Neural cell (in vitro differentiated cells): ENCODE results near the gene TSG101.

Experiments used
- EZH2 ChIP-seq: fragments of 200-600, 300-800 bp; shearing (Covaris generic), sonication (generic); IDR thresholded peaks from 2 replicates; pipeline ENCODE4 v1.6.1; 2014; ENCODE audit warnings: antibody characterized with exemption, low read length, borderline replicate concordance, mild to moderate bottlenecking; ENCODE audit not compliant: insufficient read depth, poor library complexity, severe bottlenecking
- MXI1 ChIP-seq: fragments of 450-650 bp; conservative IDR thresholded peaks from 2 replicates; pipeline ENCODE4 v1.6.1; 2014; ENCODE audit warnings: antibody characterized with exemption, mild to moderate bottlenecking; ENCODE audit not compliant: poor library complexity, severe bottlenecking
- POLR2AphosphoS5 ChIP-seq: IDR thresholded peaks from 2 replicates; pipeline ENCODE4 v1.6.1; 2012
- RAD21 ChIP-seq: fragments of 450-650 bp; conservative IDR thresholded peaks from 2 replicates; pipeline ENCODE4 v1.6.1; 2014; ENCODE audit warnings: antibody characterized with exemption, mild to moderate bottlenecking, moderate library complexity
- SMC3 ChIP-seq: fragments of 450-650 bp; conservative IDR thresholded peaks from 2 replicates; pipeline ENCODE4 v1.6.1; 2014; ENCODE audit warnings: antibody characterized with exemption, mild to moderate bottlenecking, moderate library complexity; ENCODE audit not compliant: poor library complexity
- TAF1 ChIP-seq: IDR thresholded peaks from 2 replicates; pipeline ENCODE4 v1.6.1; 2012; ENCODE audit warnings: low read depth
- TF ChIP-seq, protein P1 (sequence below): fragments of 450-650 bp; IDR thresholded peaks from 2 replicates; pipeline ENCODE4 v1.5.1; 2014; ENCODE audit warnings: antibody characterized with exemption, mild to moderate bottlenecking, moderate library complexity; ENCODE audit not compliant: poor library complexity, severe bottlenecking
- TF ChIP-seq, protein P2 (sequence below): IDR thresholded peaks from 2 replicates; pipeline ENCODE4 v1.6.1; 2012; ENCODE audit warnings: borderline replicate concordance

GRCh38 chr11:18501629-18502028 is 25.1 kb downstream of the TSG101 start:
- TF ChIP-seq, protein P1, sequence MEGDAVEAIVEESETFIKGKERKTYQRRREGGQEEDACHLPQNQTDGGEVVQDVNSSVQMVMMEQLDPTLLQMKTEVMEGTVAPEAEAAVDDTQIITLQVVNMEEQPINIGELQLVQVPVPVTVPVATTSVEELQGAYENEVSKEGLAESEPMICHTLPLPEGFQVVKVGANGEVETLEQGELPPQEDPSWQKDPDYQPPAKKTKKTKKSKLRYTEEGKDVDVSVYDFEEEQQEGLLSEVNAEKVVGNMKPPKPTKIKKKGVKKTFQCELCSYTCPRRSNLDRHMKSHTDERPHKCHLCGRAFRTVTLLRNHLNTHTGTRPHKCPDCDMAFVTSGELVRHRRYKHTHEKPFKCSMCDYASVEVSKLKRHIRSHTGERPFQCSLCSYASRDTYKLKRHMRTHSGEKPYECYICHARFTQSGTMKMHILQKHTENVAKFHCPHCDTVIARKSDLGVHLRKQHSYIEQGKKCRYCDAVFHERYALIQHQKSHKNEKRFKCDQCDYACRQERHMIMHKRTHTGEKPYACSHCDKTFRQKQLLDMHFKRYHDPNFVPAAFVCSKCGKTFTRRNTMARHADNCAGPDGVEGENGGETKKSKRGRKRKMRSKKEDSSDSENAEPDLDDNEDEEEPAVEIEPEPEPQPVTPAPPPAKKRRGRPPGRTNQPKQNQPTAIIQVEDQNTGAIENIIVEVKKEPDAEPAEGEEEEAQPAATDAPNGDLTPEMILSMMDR = no peak
- TF ChIP-seq, protein P2, sequence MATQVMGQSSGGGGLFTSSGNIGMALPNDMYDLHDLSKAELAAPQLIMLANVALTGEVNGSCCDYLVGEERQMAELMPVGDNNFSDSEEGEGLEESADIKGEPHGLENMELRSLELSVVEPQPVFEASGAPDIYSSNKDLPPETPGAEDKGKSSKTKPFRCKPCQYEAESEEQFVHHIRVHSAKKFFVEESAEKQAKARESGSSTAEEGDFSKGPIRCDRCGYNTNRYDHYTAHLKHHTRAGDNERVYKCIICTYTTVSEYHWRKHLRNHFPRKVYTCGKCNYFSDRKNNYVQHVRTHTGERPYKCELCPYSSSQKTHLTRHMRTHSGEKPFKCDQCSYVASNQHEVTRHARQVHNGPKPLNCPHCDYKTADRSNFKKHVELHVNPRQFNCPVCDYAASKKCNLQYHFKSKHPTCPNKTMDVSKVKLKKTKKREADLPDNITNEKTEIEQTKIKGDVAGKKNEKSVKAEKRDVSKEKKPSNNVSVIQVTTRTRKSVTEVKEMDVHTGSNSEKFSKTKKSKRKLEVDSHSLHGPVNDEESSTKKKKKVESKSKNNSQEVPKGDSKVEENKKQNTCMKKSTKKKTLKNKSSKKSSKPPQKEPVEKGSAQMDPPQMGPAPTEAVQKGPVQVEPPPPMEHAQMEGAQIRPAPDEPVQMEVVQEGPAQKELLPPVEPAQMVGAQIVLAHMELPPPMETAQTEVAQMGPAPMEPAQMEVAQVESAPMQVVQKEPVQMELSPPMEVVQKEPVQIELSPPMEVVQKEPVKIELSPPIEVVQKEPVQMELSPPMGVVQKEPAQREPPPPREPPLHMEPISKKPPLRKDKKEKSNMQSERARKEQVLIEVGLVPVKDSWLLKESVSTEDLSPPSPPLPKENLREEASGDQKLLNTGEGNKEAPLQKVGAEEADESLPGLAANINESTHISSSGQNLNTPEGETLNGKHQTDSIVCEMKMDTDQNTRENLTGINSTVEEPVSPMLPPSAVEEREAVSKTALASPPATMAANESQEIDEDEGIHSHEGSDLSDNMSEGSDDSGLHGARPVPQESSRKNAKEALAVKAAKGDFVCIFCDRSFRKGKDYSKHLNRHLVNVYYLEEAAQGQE = no peak
- TF ChIP-seq TAF1 (no peak), RAD21 (no peak), MXI1 (no peak), SMC3 (no peak), EZH2 (no peak), POLR2AphosphoS5 (no peak)
